Measurements from ENCODE around the gene TRIM6.
"Not testable (repeated sequence)": the region's sequence is repeated elsewhere in the genome, so short reads cannot be mapped to it uniquely, and the experiment has no call there.

The TRIM6 gene

DNA sequence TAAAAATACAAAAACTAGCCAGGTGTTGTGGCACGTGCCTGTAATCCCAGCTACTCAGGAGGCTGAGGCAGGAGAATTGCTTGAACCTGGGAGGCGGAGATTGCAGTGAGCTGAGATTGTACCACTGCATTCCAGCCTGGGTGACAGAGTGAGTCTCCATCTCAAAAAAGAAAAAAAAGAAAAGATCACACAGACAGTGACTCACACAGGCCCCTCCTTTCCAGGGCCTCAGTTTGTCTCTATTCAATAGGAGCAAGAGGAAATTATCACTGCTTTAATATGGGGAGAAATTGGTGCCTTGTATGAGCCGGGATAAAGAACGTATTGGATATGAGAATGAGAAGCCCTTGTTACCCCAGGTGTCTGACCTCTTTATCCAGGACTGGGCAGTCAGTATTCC lies 6.4 kb downstream of the TRIM6 start:
- in situ Hi-C loops (cut with HindIII; ENCODE audit: low sequenced_read_pairs), result not testable (repeated sequence)

DNA sequence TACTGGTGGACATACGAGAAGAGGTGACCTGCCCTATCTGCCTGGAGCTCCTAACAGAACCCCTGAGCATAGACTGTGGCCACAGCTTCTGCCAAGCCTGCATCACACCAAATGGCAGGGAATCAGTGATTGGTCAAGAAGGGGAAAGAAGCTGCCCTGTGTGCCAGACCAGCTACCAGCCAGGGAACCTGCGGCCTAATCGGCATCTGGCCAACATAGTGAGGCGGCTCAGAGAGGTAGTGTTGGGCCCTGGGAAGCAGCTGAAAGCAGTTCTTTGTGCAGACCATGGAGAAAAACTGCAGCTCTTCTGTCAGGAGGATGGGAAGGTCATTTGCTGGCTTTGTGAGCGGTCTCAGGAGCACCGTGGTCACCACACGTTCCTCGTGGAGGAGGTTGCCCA lies 6.9 kb downstream of the TRIM6 start:
- in situ Hi-C loops (cut with HindIII; ENCODE audit: low sequenced_read_pairs), result no loop called here

GRCh38 chr11:5604896-5605295 lies 8.5 kb downstream of the TRIM6 start:
- in situ Hi-C loops (cut with HindIII; ENCODE audit: low sequenced_read_pairs), result no loop called here

DNA sequence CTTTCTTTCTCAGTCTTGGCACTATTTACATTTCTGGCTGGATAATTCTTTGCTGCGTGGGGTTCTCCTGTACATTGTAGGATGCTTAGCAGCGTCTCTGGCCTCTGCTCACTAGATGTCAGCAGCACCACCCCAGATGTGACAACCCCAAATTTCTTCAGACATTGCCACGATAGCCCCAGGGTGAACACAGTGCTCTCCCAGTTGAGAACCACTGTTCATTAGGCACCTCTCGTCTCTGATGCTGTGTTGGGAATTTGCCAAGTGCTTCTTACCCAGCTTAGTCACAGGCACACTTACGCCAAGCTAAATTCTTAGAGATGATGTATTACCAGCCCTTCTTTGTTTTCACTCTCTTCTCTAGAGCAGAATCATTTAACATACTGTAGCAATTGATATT lies 9.4 kb downstream of the TRIM6 start:
- in situ Hi-C loops (cut with HindIII; ENCODE audit: low sequenced_read_pairs), result no loop called here

DNA sequence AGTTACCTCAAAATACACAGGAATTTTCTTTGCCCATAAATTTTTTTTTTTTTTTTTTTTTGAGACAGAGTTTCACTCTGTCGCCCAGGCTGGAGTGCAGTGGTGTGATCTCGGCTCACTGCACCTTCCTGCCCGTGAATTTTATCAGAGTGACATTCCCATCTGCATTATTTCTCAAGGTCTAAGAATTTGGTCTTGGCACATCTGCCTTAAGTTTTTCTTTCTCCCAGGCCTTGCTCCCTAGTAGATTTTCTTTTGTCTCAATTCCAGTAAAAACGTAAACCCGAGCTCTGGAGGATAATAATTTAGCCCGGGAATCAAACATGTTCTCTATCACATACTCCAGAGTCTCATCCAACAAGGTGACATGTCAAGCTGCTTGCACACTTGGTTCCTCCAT lies 12.4 kb downstream of the TRIM6 start:
- in situ Hi-C loops (cut with HindIII; ENCODE audit: low sequenced_read_pairs), result no loop called here

DNA sequence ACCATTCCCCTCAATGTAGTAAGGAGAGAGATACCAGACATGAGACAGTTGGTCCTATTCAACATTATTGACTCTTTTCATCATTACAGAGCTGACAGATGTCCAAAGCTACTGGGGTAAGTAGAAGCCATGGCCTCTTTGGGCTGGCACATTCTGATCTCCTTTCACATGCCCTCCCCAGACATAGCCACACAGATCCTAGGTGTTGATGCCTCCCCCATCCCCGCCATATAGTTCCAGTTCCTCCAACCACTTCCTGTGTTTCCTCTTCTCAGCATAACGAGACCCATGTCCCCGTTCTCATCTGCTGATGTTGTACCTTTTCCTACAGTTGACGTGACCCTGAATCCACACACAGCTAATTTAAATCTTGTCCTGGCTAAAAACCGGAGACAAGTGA lies 14.0 kb downstream of the TRIM6 start:
- in situ Hi-C loops (cut with HindIII; ENCODE audit: low sequenced_read_pairs), result no loop called here

GRCh38 chr11:5611627-5612026 lies 15.2 kb downstream of the TRIM6 start:
- in situ Hi-C loops (cut with HindIII; ENCODE audit: low sequenced_read_pairs), result no loop called here

- in situ Hi-C loops (cut with HindIII; ENCODE audit: low sequenced_read_pairs), result no loop called here
Measured at GRCh38 chr11:5618807-5619206, 22.4 kb downstream of the TRIM6 start.

- in situ Hi-C loops (cut with HindIII; ENCODE audit: low sequenced_read_pairs), result no loop called here
Measured at GRCh38 chr11:5620651-5621521, 24.4 kb downstream of the TRIM6 start.

- in situ Hi-C loops (cut with HindIII; ENCODE audit: low sequenced_read_pairs), result no loop called here
Measured at GRCh38 chr11:5621580-5621979, 25.1 kb downstream of the TRIM6 start.

- in situ Hi-C loops (cut with HindIII; ENCODE audit: low sequenced_read_pairs), result no loop called here
Measured at GRCh38 chr11:5622802-5623201, 26.4 kb downstream of the TRIM6 start.

DNA sequence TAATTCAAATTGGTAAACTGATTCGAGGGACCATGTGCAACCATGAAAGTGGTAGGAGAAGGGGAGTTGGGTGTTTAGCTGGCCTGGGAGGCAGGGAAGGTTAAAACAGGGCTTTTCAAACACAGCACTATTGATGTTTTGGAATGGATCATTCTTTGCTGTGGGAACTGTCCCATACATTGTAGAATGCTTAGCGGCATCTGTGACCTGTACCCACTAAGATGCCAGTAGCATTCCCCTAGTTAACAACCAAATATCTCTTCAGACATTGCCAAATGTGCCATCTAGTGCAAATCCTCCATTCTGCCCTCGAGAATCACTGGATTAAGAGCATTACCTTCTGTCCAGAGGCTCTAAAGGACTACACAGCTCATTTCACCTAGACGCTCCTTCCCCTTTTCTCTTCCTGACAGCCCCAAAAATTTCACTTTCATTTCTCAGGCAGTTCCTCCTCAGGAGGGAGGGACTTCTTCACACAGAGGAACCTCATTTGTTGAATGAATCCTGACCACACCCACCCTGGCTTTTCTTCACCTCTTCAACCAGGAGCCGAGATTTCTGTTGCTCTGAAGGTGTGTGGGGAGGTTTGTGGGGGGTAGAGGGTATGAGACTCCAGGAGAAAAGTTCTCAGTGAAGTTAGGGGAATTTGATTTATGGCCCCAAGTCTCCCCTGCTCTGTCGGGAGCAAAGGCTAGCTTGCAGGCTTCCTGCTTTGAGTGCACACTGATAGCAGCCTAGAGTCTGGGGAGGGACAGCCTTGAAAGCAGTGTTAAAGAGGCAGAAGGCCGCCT lies 28.2 kb downstream of the TRIM6 start, which contains the start of gene TRIM34:
Gene TRIM34, plus strand, starts transcription at position 513 of the 791 bp plus-strand sequence. CDS start 7,331 bp downstream, outside the sequence.
- in situ Hi-C loops (cut with HindIII; ENCODE audit: low sequenced_read_pairs), result no loop called here

GRCh38 chr11:5625281-5625680 lies 28.8 kb downstream of the TRIM6 start:
- in situ Hi-C loops (cut with HindIII; ENCODE audit: low sequenced_read_pairs), result no loop called here

DNA sequence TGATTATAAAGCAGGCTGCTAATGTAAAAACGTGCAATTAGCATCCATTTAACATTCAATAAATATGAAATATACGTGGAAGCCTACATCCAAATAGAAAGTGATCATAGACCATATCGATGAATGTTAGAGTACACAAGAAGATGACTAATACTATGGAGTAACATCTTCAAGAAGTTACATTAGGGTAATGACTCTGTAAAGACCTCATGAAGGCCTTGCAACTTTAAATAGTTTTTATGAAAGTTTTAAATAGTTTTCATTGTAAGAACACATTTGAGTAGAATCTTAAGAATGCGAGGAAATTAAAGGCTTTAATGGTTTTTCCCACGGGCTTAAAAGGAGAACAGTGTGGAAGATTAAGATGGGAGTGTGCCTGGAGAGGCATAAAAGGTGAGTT lies 29.8 kb downstream of the TRIM6 start:
- in situ Hi-C loops (cut with HindIII; ENCODE audit: low sequenced_read_pairs), result no loop called here

DNA sequence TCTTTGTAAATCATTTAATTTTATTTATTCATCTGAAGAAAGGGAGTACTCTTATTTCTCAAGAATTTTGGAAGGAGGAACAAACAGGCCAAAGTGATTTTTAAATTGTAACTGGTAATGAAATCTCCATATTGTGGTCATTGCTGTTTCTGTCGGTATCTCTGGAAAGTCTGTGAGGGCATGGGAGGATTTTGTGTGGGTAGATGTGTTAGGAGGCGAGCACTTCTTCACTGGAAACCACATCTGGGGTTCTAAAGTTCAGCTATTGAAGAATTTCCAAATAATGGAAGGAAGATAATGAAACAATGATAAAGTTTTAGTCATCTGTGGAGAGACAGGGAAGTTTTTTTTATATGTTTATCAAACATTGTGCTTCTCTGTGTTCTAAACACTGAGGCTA lies 35.0 kb downstream of the TRIM6 start:
- in situ Hi-C loops (cut with HindIII; ENCODE audit: low sequenced_read_pairs), result no loop called here

- in situ Hi-C loops (cut with HindIII; ENCODE audit: low sequenced_read_pairs), result no loop called here
Measured at GRCh38 chr11:5631969-5632635, 35.7 kb downstream of the TRIM6 start.

DNA sequence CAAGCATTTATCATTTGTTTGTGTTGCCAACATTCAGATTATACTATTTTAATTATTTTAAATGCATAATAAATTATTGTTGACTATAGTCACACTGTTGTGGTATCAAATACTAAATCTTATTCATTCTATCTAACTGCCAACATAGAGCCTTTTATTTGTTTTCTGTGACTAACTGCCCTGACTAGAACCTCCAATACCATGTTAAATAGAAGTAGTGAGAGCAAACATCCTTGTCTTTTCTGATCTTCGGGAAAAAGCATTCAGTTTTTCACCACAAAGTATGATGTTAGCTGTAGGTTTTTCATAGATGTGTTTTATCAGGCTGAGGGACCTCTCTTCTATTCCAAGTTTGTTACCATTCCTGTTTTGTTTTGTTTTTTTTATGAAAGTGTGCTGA lies 43.5 kb downstream of the TRIM6 start:
- in situ Hi-C loops (cut with HindIII; ENCODE audit: low sequenced_read_pairs), result no loop called here

GRCh38 chr11:5643585-5643984 lies 47.1 kb downstream of the TRIM6 start:
- in situ Hi-C loops (cut with HindIII; ENCODE audit: low sequenced_read_pairs), result no loop called here

DNA sequence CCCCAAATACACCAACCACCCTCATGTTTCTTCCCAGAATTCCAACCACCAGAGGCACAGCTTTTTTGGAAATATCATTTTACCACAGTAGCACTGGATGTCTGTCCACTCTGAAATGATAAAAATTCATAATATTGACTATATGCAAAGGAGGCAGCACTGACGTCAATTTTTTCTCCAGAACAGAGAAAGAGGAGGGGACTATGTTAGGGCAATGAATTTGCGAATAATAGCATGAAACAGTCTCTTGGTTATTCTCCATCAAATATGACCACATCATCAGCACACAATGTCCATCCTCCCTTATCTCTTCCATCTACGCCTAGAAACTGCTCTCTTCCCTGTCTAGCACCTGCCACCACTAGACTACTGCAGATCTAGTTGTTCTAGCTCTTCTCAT lies 49.7 kb downstream of the TRIM6 start:
- in situ Hi-C loops (cut with HindIII; ENCODE audit: low sequenced_read_pairs), result no loop called here

DNA sequence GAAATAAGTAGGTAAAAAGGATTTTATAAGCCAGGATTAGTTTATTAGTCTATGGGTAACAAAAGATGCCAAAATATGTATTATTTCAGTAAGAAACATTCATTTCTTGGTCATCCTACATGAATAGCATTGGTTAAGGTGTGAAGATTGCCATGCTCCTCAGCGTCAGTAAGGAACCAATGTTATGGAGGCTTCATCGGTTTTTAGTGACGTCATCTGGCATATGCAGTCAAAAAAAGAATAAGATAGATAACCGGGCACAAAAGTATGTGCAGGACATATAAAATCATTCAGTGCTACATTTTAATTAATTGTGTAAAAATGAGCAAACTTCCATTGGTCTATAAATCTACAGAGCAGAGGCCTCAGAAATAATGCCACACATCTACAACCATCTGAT lies 59.0 kb downstream of the TRIM6 start:
- in situ Hi-C loops (cut with HindIII; ENCODE audit: low sequenced_read_pairs), result no loop called here

- in situ Hi-C loops (cut with HindIII; ENCODE audit: low sequenced_read_pairs), result not testable (repeated sequence)
Measured at GRCh38 chr11:5656956-5657355, 60.5 kb downstream of the TRIM6 start.
